Spleen (tissue), 11 donors: ENCODE measurements around the gene GNPTAB. TPM values are rescaled to one million over a fixed set of nuclear protein-coding genes. Genes with fewer than 3 reads are reported as not detected.

Experiments used
- DNase-seq: peaks from one replicate; pipeline ENCODE4 v3.0.0-alpha.2; 2020
- H3K27ac ChIP-seq, 8 donors: fragments of 200-600 bp; sonication (generic) in 7 of 8; 1 replicate in 4 of 8; 2 replicates in 4 of 8; pipeline versions ENCODE4 v1.5.0 to v1.8.0; 2016 to 2021; ENCODE audit warnings: inconsistent platforms in 4 of 8, mild to moderate bottlenecking in 4 of 8, moderate library complexity in 1 of 8
- H3K27me3 ChIP-seq, 7 donors: fragments of 200-600 bp; sonication (generic) in 6 of 7; replicated peaks in 1 of 7; 1 replicate in 4 of 7; 2 replicates in 3 of 7; pipeline versions ENCODE4 v1.5.0 to v1.8.0; 2016 to 2021; ENCODE audit warnings: inconsistent platforms in 3 of 7, mild to moderate bottlenecking in 1 of 7
- H3K36me3 ChIP-seq, 6 donors: fragments of 200-600 bp; sonication (generic) in 5 of 6; 1 replicate in 4 of 6; 2 replicates in 2 of 6; pipeline versions ENCODE4 v1.5.0 to v1.8.0; 2016 to 2021; ENCODE audit warnings: inconsistent platforms in 2 of 6
- H3K4me1 ChIP-seq, 6 donors: fragments of 200-600 bp; sonication (generic) in 5 of 6; 1 replicate in 3 of 6; 2 replicates in 3 of 6; pipeline versions ENCODE4 v1.5.0 to v1.8.0; 2016 to 2021; ENCODE audit warnings: inconsistent platforms in 3 of 6
- H3K4me3 ChIP-seq, 8 donors: fragments of 200-600 bp; sonication (generic) in 7 of 8; 1 replicate in 4 of 8; 2 replicates in 4 of 8; pipeline versions ENCODE4 v1.5.0 to v1.8.0; 2016 to 2021; ENCODE audit warnings: inconsistent platforms in 4 of 8, mild to moderate bottlenecking in 4 of 8, moderate library complexity in 2 of 8
- H3K9me3 ChIP-seq, 8 donors: fragments of 200-600 bp; sonication (generic) in 7 of 8; 1 replicate in 4 of 8; 2 replicates in 4 of 8; pipeline versions ENCODE4 v1.5.0 to v1.8.0; 2016 to 2021; ENCODE audit warnings: inconsistent platforms in 4 of 8
- CTCF ChIP-seq, 11 experiments: fragments of 200-600 bp in 7 of 11; fragments of 450-650 bp in 4 of 11; sonication (generic) in 4 of 11; IDR thresholded peaks in 8 of 11; conservative IDR thresholded peaks in 3 of 11; 1 replicate in 7 of 11; 2 replicates in 4 of 11; pipeline versions ENCODE4 v1.4.0 to v1.8.0; 2016 to 2021; ENCODE audit warnings: antibody characterized with exemption in 11 of 11, inconsistent platforms in 4 of 11, mild to moderate bottlenecking in 1 of 11
- POLR2A ChIP-seq, 3 donors: fragments of 450-650 bp; IDR thresholded peaks; one replicate each; pipeline ENCODE4 v1.5.1; 2017; ENCODE audit warnings: antibody characterized with exemption in 3 of 3, mild to moderate bottlenecking in 1 of 3
- POLR2AphosphoS5 ChIP-seq, 3 donors: sonication (generic); formaldehyde crosslinking; IDR thresholded peaks; one replicate each; pipeline ENCODE4 v1.5.1; 2017; ENCODE audit warnings: antibody characterized with exemption in 3 of 3
- WGBS, 5 donors: extraction: QIAGEN DNeasy Blood & Tissue Kit in 3 of 5; methylation state at CpG; one replicate each; pipeline versions ENCODE4 v1.1.5 to v1.1.7; 2013 to 2018; 5-methylcytosine and 5-hydroxymethylcytosine counted together
- intact Hi-C: fragments of 100-400 bp; cut with DNase I; formaldehyde crosslinking; loops from one replicate; pipeline ENCODE4 v1.15.0; 2023; ENCODE audit warnings: low total_unique reads
- polyA plus RNA-seq, 3 donors: library from polyadenylated mRNA; stranded (reverse); fragments of 200-250 nt; gene quantifications; one replicate each; pipeline ENCODE4 v1.2.1, GENCODE V29; 2013
- total RNA-seq, 7 donors: library from RNA; depleted of rRNA in 3 of 7; stranded (reverse); fragments of >200 nt in 3 of 7; fragmentation: NEBNext Ultra II Directional in 4 of 7; extraction: Animal tissue kit (Norgen Biotek cat#: 25700) in 4 of 7; gene quantifications; one replicate each; pipeline versions ENCODE4 v1.1.0 to v1.2.1, GENCODE V29; 2016 to 2021
- donor health status: healthy with polysubstance abuse.
- donor health status: DM: no; HTN: no; CAD: no; lungs with moderate emphysema.
- donor health status: DM: no; HTN: no; CAD: no.
- donor health status: Bipolar disorder and iron deficiency.
- donor health status: healthy.
- donor health status: DM: no; HTN: no; CAD: no.
- donor health status: DM: yes; HTN: yes; CAD: no.

GNPTAB gene
- total and polyA plus RNA-seq, 10 donors, result 9.3 to 90.8 (median 45.2) TPM

DNA sequence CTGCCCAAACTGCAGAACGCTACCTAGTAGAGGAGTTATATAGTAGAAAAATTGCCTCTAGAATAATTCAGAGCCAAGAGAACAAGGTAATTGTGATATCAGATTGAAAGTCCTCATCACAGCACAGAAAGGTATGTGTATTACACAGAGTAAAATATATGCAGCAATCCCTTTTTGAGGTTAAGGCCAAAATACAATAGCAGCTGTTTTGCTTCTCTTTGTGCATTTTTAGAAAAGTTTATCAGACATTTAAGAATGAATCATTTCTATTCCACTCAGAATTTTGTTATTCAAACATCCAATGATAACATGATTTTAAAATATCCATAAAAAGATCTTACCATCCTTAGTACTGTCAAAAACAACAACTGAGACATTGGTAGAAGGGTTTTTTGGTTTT lies 45.1 kb downstream of the GNPTAB start:
- Histone ChIP-seq H3K36me3 (peaks cover 0 to 86% (median 27%) of the 10 kb centered on the region in 6 donors), H3K27me3 (no peaks in the 10 kb centered on the region), H3K4me1 (peaks cover 0 to 8% (median under 1%) of the 10 kb centered on the region in 6 donors), H3K4me3 (no peak overlapping the region), H3K9me3 (no peaks in the 10 kb centered on the region), H3K27ac (no peak overlapping the region)
- intact Hi-C loops, result no loop called here
- no peak for TF ChIP-seq CTCF (IDR thresholded peaks at IDR 0.05 in 8 of 11, conservative IDR thresholded peaks at IDR 0.05 in 3 of 11)
- no peak for TF ChIP-seq POLR2A (IDR thresholded peaks at IDR 0.05)
- no peak for TF ChIP-seq POLR2AphosphoS5 (IDR thresholded peaks at IDR 0.05)
- DNase-seq, result no peak
- 84 to 100% (median 98%) methylated on average over 1 of the region's 1 CpG for WGBS, 5 donors

DNA sequence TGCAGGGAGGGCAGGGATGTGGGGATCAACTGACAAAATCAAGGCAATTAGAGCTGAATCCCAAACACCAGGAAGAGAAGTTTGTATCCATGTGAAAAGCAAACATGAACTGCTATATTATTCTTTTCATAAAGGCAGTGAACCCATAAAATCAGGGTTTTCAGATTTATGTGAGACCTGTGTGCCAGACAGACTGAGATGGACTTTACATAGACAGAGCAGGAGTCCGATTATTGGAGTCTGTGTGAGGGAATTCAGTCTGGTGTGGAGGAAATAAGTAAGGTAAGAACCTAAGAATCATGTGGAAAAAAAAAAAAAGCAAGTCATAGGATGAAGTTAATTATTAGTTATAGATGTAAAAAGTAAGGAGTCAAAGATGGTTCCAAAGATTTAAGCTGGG lies 46.4 kb downstream of the GNPTAB start:
- intact Hi-C loops, result no loop called here
- Histone ChIP-seq H3K4me3 (no peak overlapping the region), H3K36me3 (peaks cover 0 to 81% (median 24%) of the 10 kb centered on the region in 6 donors), H3K27me3 (no peaks in the 10 kb centered on the region), H3K4me1 (peaks cover 0 to 19% (median 7%) of the 10 kb centered on the region in 6 donors), H3K9me3 (no peaks in the 10 kb centered on the region), H3K27ac (no peak overlapping the region)
- DNase-seq, result no peak
- TF ChIP-seq CTCF (IDR thresholded peaks at IDR 0.05 in 8 of 11, conservative IDR thresholded peaks at IDR 0.05 in 3 of 11) (no peak), POLR2AphosphoS5 (IDR thresholded peaks at IDR 0.05) (no peak), POLR2A (IDR thresholded peaks at IDR 0.05) (no peak)
- 91 to 100% (median 93%) methylated on average over 1 of the region's 1 CpG for WGBS, 5 donors

- 79 to 93% (median 88%) methylated on average over 2 of the region's 2 CpGs for WGBS, 5 donors
- peaks cover 0 to 81% (median 21%) of the 10 kb centered on the region in 6 donors for H3K36me3 ChIP-seq
- no peaks in the 10 kb centered on the region for H3K9me3 ChIP-seq
- H3K4me3 ChIP-seq, result no peak overlapping the region
- H3K27me3 ChIP-seq, result no peaks in the 10 kb centered on the region
- H3K27ac ChIP-seq, result no peak overlapping the region
- H3K4me1 ChIP-seq, result peaks cover 0 to 19% (median 7%) of the 10 kb centered on the region in 6 donors
- intact Hi-C loops, result no loop called here
- no peak for TF ChIP-seq POLR2A (IDR thresholded peaks at IDR 0.05)
- TF ChIP-seq CTCF (IDR thresholded peaks at IDR 0.05 in 8 of 11, conservative IDR thresholded peaks at IDR 0.05 in 3 of 11), result no peak
- no peak for TF ChIP-seq POLR2AphosphoS5 (IDR thresholded peaks at IDR 0.05)
- DNase-seq, result no peak
Observed at GRCh38 chr12:101783838-101784237, 46.9 kb downstream of the GNPTAB start.

DNA sequence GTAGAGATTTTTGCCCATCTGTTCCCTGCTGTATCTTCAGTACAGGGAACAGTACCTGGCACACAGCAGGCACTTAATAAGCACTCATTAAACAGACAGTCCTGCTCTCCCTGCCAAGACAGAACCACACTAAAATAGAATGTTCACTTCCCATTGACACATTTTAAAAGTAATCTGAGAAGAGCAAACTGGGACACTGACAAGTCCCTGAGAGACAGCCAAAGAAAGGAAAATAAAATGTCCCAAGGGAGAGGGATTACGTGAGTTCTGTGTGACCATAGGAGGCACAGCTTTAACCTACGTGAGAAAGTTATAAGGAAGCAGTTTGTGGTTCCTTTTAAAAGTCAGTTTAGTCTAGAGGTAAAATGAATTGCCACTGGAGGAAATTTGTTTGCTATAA lies 47.6 kb downstream of the GNPTAB start:
- 62 to 65% (median 64%) methylated on average over 2 of the region's 2 CpGs for WGBS, 5 donors
- no peaks in the 10 kb centered on the region for H3K9me3 ChIP-seq
- no peak overlapping the region for H3K27ac ChIP-seq
- H3K36me3 ChIP-seq, result peaks cover 0 to 81% (median 14%) of the 10 kb centered on the region in 6 donors
- H3K4me3 ChIP-seq, result no peak overlapping the region
- H3K4me1 ChIP-seq, result peaks cover 0 to 19% (median 7%) of the 10 kb centered on the region in 6 donors
- no peaks in the 10 kb centered on the region for H3K27me3 ChIP-seq
- intact Hi-C loops, result no loop called here
- DNase-seq, result no peak
- TF ChIP-seq CTCF (IDR thresholded peaks at IDR 0.05 in 8 of 11, conservative IDR thresholded peaks at IDR 0.05 in 3 of 11) (no peak), POLR2A (IDR thresholded peaks at IDR 0.05) (no peak), POLR2AphosphoS5 (IDR thresholded peaks at IDR 0.05) (no peak)
